ENCODE measurements around the gene XPO4.
"Not testable (repeated sequence)": the region's sequence is repeated elsewhere in the genome, so short reads cannot be mapped to it uniquely, and the experiment has no call there.

Gene XPO4

GRCh38 chr13:20891034-20891433, 11.5 kb downstream of the XPO4 start:
- DNase-seq (ENCODE audit: low read depth in 2 of 2), result no peak

- not testable (repeated sequence) for DNase-seq (ENCODE audit: low read depth in 2 of 2)
Observed at GRCh38 chr13:20890540-20890939, 12.0 kb downstream of the XPO4 start.

DNA sequence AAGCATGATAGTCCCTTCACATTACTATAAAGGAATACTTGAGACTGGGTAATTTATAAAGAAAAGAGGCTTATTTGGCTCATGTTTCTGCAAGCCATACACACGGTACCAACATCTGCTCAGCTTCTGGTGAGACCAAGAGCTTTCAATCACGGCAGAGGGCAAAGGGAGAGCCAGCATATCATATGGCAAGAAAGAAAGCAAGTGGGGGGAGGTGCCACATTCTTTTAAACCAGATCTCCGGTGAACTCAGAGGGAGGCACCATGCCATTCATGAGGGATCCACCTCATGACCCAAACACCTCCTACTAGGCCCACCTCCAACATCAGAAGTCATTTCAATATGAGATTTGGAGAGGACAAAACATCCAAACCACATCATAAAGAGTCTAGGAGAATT, 20.3 kb downstream of the XPO4 start:
- DNase-seq (ENCODE audit: low read depth in 2 of 2), result no peak

- no peak for DNase-seq (ENCODE audit: low read depth in 2 of 2)
Observed at GRCh38 chr13:20877902-20878301, 24.6 kb downstream of the XPO4 start.

- not testable (repeated sequence) for DNase-seq (ENCODE audit: low read depth in 2 of 2)
Observed at GRCh38 chr13:20876802-20877201, 25.7 kb downstream of the XPO4 start.

- not testable (repeated sequence) for DNase-seq (ENCODE audit: low read depth in 2 of 2)
Observed at GRCh38 chr13:20874439-20874838, 28.1 kb downstream of the XPO4 start.

GRCh38 chr13:20873348-20873747, 29.2 kb downstream of the XPO4 start:
- no peak for DNase-seq (ENCODE audit: low read depth in 2 of 2)

DNA sequence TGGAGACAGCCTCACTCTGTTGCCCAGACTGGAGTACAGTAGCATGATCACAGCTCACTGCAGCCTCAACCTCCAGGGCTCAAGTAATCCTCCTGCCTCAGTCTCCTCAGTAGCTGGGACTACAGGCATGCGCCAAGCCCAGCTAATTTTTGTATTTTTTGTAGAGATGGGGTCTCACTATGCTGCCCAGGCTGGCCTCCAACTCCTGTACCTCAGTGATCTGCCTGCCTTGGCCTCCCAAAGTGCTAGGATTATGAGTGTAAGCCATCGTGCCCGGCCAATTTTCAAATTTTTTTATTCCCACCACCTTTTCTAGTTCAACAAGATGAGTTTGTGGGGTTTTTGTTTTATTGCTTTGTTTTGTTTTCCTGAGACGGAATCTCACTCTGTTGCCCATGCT, 31.7 kb downstream of the XPO4 start:
- DNase-seq (ENCODE audit: low read depth in 2 of 2), result no peak

DNA sequence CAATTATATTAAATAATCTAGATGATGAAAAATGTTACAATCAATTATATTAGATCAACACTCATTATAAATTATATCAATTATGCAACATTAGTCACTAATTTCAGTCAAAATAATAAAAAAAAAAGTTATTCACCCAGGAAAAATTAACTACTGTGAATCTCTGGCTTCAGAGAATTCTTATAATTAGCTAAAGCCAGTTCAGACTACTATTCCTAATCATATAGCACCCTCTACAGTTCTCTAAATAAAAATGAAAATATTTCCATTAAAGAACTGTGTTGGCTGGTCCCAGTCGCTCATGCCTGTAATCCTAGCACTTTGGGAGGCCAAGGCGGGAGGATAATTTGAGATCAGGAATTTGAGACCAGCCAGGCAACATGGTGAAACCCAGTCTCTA, 33.0 kb downstream of the XPO4 start:
- DNase-seq (ENCODE audit: low read depth in 2 of 2), result no peak

DNA sequence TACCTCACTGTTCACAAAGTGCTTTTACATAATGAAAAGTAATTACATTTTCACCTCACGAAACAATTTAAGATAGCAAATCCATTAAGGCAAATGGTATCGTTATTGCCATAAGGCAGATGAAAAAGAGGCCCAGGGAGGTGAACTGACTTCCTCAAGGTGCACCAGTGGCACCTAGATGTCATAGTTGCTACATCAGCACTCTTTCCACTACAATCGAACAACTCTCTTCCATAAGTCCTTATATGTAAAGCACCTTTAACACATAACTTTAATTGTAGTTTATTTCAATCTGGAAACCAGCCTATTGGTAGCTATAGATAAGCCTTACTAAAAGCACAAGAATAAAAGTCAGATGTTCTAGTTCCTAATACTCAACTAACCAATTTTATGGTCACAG, 35.1 kb downstream of the XPO4 start:
- DNase-seq (ENCODE audit: low read depth in 2 of 2), result no peak

- DNase-seq (ENCODE audit: low read depth in 2 of 2), result not testable (repeated sequence)
Observed at GRCh38 chr13:20861666-20862065, 40.9 kb downstream of the XPO4 start.

GRCh38 chr13:20860844-20861243, 41.7 kb downstream of the XPO4 start:
- DNase-seq (ENCODE audit: low read depth in 2 of 2), result no peak

- no peak for DNase-seq (ENCODE audit: low read depth in 2 of 2)
Observed at GRCh38 chr13:20856650-20857049, 45.9 kb downstream of the XPO4 start.

GRCh38 chr13:20851844-20852402, 50.6 kb downstream of the XPO4 start:
- DNase-seq (ENCODE audit: low read depth in 2 of 2), result no peak

GRCh38 chr13:20848944-20849343, 53.6 kb downstream of the XPO4 start:
- no peak for DNase-seq (ENCODE audit: low read depth in 2 of 2)

GRCh38 chr13:20848203-20848602, 54.3 kb downstream of the XPO4 start:
- DNase-seq (ENCODE audit: low read depth in 2 of 2), result no peak

DNA sequence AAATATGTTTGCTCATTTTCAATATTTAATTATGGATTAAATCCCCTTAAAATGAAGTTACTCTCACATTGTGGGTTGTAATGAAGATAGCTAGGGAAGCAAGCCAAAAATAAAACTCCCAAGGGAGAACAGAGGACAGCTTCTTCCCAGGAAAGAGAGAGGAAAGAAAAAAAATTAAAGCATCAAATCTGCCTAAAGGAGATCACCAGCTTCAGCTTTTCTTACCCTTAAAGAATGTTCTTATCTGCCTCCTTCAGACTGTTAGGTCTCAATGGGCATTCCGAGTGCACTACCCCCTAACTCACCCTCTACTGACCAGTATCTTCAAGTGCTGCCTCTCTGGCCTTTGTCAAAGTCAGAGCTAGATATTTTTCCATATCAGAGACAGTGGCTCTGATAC, 55.2 kb downstream of the XPO4 start:
- no peak for DNase-seq (ENCODE audit: low read depth in 2 of 2)

GRCh38 chr13:20843166-20843565, 59.4 kb downstream of the XPO4 start:
- no peak for DNase-seq (ENCODE audit: low read depth in 2 of 2)

DNA sequence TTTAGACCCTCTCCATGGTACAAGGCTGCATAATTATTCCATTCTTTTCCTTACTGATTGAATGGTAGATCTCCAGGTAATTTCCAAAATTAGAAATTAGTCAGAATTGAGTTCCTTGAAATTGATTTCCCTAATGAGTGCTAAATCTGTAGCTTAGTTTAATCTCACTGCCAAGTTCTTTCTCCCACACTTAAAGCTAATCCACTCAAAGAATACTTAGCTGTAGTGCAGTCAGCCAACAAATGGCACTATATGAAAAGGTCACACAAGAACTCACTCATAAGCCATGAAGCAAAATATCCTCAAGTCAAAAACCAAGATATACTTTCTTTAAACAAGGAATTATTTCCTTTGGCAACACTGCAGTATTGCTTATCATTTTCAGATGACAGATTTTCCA, 62.0 kb downstream of the XPO4 start:
- DNase-seq (ENCODE audit: low read depth in 2 of 2), result no peak

DNA sequence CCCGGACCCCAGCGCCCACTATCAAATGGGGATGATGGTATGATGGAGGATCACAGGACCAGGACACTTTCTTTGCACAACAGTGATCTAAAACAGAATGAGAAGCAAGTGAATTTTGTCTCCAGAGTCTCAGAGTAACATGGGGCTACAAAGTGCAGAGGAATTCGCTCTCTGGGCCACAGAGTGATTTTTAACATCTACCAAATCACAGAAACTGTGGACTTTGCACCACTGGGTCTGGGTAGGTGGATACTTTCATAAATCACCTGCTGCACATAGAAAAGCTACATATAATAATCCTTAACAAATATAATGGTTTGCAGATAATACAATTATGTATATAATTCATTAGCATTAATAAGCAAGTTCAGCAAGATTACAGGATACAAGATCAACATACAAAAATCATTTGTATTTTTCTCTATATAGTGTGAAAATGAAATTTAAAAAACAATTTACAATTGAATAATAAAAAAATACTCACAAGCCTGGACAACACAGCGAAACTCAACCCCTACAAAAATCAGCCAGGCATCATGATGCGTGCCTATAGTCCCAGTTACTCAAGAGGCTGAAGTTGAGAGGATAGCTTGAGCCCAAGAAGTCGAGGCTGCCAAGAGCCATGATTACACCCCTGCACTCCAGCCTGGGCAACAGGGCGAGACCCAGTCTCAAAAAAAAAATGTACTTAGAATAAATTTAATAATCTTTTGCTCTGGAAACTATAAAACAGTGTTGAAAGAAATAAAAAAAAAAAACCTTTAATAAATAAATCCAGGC, 68.5 kb downstream of the XPO4 start:
- no peak for DNase-seq (ENCODE audit: low read depth in 2 of 2)

- no peak for DNase-seq (ENCODE audit: low read depth in 2 of 2)
Observed at GRCh38 chr13:20832861-20833260, 69.7 kb downstream of the XPO4 start.

- DNase-seq (ENCODE audit: low read depth in 2 of 2), result no peak
Observed at GRCh38 chr13:20831933-20832332, 70.6 kb downstream of the XPO4 start.

GRCh38 chr13:20831254-20831653, 71.3 kb downstream of the XPO4 start:
- no peak for DNase-seq (ENCODE audit: low read depth in 2 of 2)

Measured in stimulated activated CD4-positive, alpha-beta T cell treated with anti-CD3 and anti-CD28 coated beads, Interleukin-12 subunit alpha, Interleukin-12 subunit beta, amount 100 ng/mL, for 24 hours (primary cell).